Measurements from ENCODE around the gene DOCK2.
"Not testable (repeated sequence)": the region's sequence is repeated elsewhere in the genome, so short reads cannot be mapped to it uniquely, and the experiment has no call there.

The DOCK2 gene

DNA sequence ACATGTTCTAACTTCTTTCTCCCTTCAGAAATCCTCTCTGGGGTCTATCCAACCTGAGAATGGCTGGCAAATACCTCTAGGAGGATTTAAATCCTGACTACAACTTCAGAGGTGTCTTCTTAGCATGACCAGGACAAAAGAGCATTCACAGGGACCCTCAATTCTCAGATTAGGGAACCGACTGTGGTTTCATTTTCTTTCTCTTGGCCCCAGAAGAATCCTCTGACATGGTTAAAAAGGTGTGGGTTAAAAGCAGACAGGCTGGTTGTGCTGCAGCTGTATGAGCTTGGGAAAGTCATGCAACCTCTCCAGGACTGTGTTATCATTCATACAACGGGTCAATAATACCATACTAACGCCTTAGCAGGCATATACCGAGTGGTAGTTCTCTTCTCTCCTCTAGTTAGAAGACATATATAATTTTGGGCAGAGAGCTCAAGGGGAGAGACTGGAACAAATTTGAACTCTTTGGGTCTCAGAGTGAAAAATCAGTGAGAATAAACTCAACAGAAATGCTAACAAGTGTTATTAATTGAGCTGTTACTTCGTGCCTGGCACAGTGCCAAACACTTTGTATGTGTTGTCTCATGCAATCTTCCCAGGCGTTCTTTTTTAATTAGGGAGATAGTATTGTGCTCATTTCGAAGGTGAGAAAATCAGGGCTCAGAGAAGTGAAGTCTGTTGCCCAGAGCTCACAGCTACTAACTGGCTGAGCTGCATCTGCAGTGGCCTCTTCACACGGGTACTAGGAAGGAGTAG is 308.0 kb downstream of the DOCK2 start:
- no peak overlapping the region; the same call in 1 of the 2 replicates for H3K4me3 ChIP-seq (ENCODE audit: low read depth, low read length)
- no peak for TF ChIP-seq CTCF (IDR thresholded peaks at IDR 0.05; ENCODE audit: low read depth, low read length)

DNA sequence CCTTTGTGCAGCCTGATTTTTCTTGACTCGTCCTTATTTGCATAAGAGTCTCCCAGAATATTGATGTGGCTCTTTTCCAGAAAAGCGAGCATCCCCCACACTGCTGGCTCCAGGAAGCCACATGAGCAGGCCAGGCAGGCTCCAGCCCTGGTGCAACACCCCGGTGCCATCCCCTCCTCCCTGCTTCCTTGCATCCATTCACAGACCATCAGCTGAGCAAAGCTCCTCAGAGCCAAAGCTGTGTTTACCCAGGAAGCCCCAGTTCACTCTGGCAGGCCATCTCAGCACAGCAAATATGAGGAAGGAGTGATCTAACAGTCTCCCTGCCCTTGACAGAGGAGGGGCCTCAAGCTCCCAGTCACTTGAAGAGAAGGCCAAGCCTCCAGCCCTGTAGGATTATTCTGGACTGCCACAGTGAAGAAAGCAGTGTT is 308.8 kb downstream of the DOCK2 start:
- peak overlapping the region; percentile 14 for H3K4me3 ChIP-seq (ENCODE audit: low read depth, low read length)
- TF ChIP-seq CTCF (IDR thresholded peaks at IDR 0.05; ENCODE audit: low read depth, low read length): no peak

- no peak for TF ChIP-seq CTCF (IDR thresholded peaks at IDR 0.05; ENCODE audit: low read depth, low read length)
- H3K4me3 ChIP-seq (ENCODE audit: low read depth, low read length): no peak overlapping the region
Observed at GRCh38 chr5:169946743-169947295, 309.7 kb downstream of the DOCK2 start.

DNA sequence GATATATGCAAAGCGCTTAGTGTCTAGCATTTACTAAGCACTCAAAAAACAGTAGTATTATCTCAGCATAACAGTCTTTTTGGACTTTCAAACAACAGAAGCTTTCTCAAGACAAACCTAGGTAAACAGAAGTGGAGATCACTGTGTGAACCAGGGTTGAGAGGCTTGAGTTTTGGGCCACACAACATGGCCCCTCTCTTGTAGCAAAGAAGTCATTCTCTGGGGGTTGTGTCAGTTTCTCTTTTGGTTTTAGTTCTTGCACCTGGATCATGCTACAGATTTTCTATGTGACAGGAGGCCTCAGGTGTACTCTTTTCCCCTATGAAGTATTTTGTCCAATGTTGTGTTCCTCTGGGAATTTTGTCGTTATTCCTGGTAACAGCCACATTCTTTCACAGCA is 313.3 kb downstream of the DOCK2 start:
- no peak for TF ChIP-seq CTCF (IDR thresholded peaks at IDR 0.05; ENCODE audit: low read depth, low read length)

DNA sequence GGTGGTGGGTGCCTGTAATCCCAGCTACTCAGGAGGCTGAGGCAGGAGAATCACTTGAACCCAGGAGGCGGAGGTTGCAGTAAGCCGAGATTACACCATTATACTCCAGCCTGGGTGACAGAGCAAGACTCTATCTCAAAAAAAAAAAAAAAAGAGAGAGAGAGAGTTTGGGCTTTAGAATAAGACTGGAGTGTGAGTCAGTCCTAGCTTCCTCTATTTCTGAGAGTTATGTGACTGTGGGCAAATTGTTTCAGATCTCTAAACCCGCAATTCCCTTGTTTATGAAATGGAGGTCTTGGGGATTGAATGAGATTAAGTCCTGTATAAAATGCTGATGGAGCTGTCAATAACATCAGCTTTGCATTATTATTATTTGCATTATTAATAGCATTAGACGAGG is 316.1 kb downstream of the DOCK2 start:
- H3K4me3 ChIP-seq (ENCODE audit: low read depth, low read length): not testable (repeated sequence)

More for the DNA sequence above, 313.3 kb downstream of the DOCK2 start:
- H3K4me3 ChIP-seq (ENCODE audit: low read depth, low read length): no peak overlapping the region

DNA sequence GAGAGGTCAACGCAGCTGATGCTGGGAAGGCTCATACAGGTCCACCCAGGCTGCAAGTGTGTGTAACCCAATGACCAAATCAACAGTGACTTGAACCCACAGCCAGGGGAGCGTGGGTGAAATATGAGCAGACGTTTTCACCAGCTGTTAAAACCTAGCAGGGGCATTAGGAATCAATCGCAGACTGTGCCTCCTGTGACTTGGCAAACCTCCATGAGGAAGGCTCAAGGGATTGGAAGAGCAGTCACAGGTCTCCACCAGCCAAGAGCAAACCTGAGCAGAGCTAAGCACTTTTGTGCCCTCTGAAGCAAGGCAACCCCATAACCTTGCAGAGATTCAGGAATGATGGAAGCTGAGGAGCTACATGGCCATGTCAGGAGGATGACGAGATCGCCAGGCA is 317.7 kb downstream of the DOCK2 start:
- no peak for TF ChIP-seq CTCF (IDR thresholded peaks at IDR 0.05; ENCODE audit: low read depth, low read length)
- H3K4me3 ChIP-seq (ENCODE audit: low read depth, low read length): no peak overlapping the region

DNA sequence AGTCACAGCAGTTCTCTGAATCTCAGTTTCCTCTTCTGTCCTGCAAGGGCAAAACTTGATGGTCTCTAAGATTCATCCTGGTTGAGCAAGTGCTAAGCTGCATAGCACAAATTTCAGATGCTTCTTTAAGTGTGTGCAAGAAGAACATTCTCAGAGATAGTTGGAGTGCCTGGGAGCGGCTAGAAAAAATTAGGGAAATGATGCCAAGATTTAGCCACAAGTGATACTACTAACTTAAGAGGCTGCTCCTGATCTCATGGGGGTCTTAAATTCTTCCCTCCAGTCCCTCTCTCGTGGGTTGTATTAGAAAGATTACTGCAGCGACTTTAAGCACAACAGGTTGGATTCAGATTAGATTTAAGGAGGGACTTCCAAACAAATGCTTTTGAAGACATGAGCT is 319.1 kb downstream of the DOCK2 start:
- TF ChIP-seq CTCF (IDR thresholded peaks at IDR 0.05; ENCODE audit: low read depth, low read length): no peak

More for the DNA sequence above, 319.1 kb downstream of the DOCK2 start:
- H3K4me3 ChIP-seq (ENCODE audit: low read depth, low read length): no peak overlapping the region
